GM21526 (cell line): ENCODE results near the gene GTSE1.

Experiments used
- ATAC-seq: cut with Tn5 transposase; IDR thresholded peaks from one replicate; pipeline ENCODE4 v1.9.1; 2021; ENCODE audit warnings: moderate library complexity; ENCODE audit not compliant: unreplicated experiment, low FRiP score

The GTSE1 gene

GRCh38 chr22:46274381-46274780, 22.3 kb upstream of the GTSE1 start:
- no peak for ATAC-seq

- ATAC-seq = no peak
Observed at GRCh38 chr22:46275455-46276122, 21.1 kb upstream of the GTSE1 start.

GRCh38 chr22:46276563-46276962, 20.1 kb upstream of the GTSE1 start:
- no peak for ATAC-seq

DNA sequence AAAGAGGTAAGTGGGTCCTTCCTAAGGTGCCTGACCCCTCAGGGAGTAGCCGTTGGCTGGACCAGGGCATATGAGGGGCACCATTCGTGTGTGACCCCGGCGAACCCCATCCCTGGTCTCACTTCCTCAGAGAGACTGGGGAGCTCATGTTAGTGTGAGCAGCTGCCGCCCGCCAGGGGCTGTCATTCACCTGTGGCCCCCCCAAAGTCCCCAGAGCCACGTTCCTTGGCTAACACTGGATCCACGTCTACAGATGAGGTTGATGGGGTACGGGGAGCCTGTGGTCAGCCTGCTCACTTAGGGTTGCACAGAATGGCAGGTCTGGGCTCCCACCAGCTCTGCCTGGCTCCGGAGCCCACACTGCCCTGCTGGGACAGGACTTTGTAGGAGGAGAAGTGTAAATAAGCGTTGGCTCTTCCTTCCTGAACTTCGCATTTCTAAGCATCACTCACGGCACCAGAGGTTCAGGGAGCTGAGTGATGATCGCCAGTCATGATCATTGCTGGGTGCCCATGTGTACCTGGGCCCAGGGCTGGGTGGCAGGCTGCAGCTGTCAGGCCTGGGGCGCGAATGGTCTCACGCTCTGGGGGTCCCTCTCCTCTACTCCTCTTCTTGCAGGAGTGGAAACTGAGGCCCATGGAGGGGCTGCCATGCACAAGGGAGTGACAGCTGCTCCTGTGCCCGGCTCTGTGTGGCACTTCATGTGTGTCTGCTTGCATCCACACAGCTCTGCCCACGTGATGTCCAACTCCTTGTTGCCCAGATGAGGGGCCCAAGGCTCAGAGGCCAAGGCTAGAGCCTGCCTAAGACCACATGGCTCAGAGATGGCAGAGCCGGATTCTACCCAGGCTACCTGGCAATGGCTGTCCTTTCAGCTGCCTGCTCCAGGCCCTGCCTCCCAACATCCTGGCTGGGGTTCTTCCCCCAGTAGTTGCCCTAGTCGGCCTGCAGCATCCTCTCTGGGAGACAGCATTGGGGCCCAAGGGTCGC, 17.7 kb upstream of the GTSE1 start:
- ATAC-seq = no peak

GRCh38 chr22:46280063-46280817, 16.4 kb upstream of the GTSE1 start:
- no peak for ATAC-seq

- ATAC-seq = no peak
Observed at GRCh38 chr22:46280999-46281623, 15.6 kb upstream of the GTSE1 start.

GRCh38 chr22:46281866-46282678, 14.6 kb upstream of the GTSE1 start:
- no peak for ATAC-seq

DNA sequence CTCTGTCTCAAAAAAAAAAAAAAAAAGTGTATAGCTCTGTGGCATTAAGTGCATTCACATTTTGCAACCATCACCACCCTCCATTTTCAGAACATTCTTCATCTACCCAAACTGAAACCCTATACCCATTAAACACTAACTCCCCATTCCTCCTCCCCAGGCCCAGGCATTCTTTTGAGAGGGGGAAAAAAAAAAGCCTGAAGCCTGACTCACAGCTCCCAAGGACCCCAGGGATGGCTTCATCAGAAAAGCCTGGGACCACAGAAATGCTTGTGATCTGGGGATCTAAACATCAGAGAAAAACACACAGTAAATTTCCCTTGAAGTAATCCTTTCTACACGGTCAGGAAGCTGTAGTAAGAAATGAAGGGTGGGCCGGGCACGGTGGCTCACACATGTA, 10.7 kb upstream of the GTSE1 start:
- ATAC-seq = no peak

DNA sequence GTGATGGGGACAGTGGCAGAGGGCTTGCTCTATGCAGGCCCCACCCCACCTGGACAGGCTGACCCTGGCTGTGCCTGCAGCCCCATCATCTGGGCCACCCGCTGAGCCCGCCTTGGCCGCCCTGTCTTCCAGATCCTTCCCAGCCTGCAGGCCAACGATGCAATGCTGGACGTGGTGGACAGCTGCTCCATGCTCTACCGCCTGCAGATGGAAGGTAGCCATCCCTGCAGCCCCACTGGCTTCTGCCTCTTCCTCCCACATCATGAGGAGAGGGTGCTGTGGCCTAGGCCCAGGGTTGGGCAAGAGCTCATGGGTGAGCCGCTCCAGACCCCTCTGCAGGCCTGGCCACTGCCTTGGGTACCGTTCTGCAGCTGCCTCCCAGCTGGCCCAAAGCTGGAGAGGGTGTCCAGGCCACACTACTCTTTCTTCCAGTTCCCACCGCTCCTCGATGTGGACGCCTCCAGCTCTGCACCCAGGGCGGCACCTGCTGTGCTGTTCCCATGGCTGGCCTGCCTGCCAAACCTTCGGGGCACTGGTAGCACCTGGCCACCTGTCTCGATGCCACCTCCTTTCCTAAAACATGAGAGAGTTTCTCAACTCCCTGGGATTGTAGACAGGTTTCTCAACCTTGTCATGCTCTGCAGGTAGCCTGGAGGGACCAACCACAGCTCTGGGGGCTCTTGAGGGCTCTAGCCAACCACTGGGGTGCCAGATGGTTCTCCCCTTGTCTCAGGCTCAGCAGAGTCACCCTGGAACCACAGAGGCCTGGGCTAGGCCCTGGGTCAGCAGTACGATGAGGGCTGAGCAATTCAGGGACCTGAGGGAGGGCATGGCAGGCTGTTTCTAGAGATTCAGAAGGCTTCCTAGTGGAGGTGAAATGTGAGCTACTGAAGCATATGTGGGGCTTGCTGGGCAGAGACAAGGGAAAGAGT, 9.5 kb upstream of the GTSE1 start:
- ATAC-seq = no peak

DNA sequence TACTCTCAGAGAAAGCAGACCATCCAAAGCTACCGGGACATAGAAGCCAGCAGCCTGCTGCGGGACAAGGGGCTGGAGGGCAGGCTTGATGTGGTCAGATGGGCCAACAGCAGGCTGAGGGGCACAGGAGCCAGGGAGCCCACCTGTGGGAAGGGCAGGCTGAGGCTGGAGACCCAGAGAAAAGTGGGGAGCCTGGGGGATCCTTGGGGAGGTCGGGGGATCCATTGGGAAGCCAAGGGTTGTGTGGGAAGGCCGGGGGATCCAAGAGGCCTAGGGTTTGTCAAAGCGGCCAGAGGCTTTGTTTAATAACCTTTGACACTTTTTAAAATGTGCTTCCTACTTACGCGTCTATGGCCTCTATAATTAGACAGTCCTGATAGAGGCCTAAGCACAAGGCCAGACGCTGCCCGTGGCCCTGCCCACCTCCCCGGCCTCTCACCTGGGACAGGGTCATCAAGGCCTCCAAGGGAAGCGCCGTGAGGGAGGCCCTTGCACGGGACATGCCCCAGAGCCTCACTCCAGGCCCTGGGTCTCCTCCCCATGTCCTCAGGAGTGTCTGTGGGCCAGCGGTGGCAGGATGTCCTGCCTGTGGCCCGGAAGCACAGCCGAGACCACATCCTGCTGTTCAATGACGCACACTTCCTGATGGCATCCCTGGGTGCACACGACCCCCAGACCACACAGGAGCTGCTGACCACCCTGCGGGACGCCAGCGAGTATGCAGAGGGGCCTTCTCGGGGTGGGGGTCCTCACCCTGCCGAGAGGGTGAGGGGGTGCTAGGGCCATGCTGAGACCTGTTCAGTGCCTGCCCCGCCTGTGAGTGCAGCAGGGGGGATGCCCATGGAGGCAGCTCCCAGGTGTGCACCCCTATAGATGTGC, 8.6 kb upstream of the GTSE1 start:
- peak; percentile 47 for ATAC-seq

- ATAC-seq = no peak
Observed at GRCh38 chr22:46288846-46289243, 7.8 kb upstream of the GTSE1 start.

GRCh38 chr22:46289244-46289891, 7.3 kb upstream of the GTSE1 start:
- ATAC-seq = no peak

- ATAC-seq = no peak
Observed at GRCh38 chr22:46290121-46290842, 6.4 kb upstream of the GTSE1 start.

DNA sequence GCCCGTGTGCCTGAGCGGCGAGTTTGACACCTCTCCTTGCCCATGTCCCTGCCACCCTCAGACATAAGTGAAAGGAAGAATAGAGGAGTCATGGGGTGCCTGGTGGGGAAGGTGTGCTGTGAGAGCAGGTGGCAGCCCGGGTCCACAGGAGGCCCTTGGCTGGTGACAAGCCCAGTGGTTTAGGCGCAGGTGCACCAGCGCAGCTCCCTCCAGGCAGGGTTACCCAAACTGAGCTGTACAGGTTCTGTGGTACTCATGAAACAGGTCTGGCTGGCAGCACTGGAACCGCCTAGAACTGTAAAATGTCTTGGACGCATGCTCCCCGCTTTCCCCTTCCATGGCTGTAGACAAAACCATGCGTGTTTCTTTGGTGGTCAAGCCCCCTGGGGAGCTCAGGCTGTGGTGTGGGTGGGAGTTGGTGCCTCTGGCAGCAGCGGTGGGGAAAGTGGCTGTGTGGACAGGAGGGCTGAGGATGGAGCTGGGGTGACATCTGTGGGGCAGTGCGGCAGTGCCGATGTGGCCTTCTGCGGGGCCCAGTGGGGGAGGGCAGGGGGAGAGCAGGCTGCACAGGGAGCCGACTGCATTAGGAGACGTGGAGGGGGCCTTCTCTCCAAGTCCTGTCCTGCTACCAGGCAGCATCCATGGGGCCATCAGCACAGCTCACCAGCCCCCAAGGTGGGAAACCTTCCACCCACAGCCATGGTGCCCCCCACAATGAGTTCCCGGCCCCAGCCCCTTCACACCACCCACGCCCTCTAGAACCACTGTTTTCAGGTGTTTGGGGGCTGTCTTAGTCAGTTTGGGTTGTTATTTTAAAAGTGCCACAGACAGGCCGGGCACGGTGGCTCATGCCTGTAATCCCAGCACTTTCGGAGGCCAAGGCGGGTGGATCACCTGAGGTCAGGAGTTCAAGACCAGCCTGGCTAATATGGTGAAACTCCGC, 5.6 kb upstream of the GTSE1 start:
- ATAC-seq = no peak

- no peak for ATAC-seq
Observed at GRCh38 chr22:46292173-46292572, 4.5 kb upstream of the GTSE1 start.

GRCh38 chr22:46292732-46293131, 3.9 kb upstream of the GTSE1 start:
- no peak for ATAC-seq
